NCI-H226 (cell line): ENCODE results near the gene ORMDL1.
"Not testable (repeated sequence)": the region's sequence is repeated elsewhere in the genome, so short reads cannot be mapped to it uniquely, and the experiment has no call there.

Experiments
- DNase-seq: peaks from one replicate; pipeline ENCODE4 v3.0.0-alpha.2; 2015

ORMDL1 gene

GRCh38 chr2:189770590-189771322, 13.4 kb downstream of the ORMDL1 start:
- DNase-seq = no peak

GRCh38 chr2:189763908-189764661, 20.1 kb downstream of the ORMDL1 start:
- no peak for DNase-seq

- DNase-seq = peak; percentile 94
Measured at GRCh38 chr2:189762551-189763298, 21.4 kb downstream of the ORMDL1 start, which contains the start of gene OSGEPL1. TSS of gene OSGEPL1 (minus strand) at chr2:189762792. CDS start at chr2:189761640, 1,152 bp downstream.

GRCh38 chr2:189762229-189762550, 21.9 kb downstream of the ORMDL1 start:
- no peak for DNase-seq

DNA sequence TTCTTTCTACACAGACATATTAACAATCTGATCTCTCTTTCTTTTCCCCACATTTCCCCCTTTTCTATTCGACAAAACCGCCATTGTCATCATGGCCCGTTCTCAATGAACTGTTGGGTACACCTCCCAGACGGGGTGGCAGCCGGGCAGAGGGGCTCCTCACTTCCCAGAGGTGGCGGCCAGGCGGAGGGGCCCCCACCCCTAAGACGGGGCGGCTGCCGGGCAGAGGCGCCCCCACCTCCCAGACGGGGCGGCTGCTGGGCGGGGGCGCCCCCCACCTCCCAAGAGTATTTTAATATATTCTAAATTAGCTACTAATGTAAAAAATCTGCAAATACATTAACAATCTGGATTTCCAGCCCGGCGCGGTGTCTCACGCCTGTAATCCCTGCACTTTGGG, 24.0 kb downstream of the ORMDL1 start:
- not testable (repeated sequence) for DNase-seq

DNA sequence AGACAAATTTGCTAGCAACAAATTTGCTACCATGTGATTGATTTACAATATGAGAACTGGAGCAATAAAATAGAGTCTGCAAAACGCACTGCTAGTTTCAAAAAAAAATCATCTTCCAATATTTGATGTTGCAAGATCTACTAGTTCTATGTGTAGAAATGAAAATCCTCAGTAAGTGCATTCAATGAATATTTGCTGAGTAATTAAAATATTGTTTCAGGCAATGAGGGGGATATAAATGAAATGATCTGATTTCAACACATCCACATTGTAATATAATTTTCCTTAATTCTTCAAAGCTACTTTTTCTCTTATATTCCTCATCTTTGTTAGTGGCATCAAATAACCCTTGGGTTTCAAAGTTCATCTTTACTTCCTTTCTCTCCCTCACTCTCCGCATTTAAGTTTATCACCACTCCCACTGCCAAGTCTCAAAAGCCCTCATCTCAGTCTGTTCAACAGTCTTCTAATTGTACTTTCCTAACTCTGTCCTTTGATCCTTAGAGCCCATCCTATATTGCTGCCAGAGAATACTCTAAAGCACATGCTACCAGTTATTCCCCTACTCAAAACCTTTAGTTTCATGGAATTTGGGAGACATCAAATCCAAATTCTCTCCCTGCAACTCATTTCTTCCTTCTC, 27.7 kb downstream of the ORMDL1 start:
- DNase-seq = no peak

- DNase-seq = peak; percentile 33
Measured at GRCh38 chr2:189751080-189751658, 33.0 kb downstream of the ORMDL1 start.

DNA sequence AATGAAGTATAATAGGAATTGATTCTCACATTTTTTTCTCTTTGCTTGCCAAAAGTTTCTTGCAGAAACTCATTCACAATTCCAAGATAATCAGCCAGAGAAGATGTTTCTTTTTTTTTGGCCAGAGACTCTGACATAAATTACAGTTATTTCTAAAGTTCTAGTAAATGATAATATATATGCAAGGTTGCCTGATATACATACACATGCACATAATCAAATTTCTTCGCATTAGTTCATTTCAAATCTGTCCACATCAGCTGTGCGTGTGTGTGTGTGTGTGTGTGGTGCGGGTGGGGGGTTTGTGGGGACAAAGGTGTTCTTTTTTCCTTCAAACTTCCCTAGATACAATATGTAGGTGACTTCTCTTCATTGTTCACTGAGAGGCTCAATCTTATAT, 54.7 kb downstream of the ORMDL1 start:
- no peak for DNase-seq

GRCh38 chr2:189726849-189727248, 57.3 kb downstream of the ORMDL1 start:
- no peak for DNase-seq

GRCh38 chr2:189726271-189726670, 57.9 kb downstream of the ORMDL1 start:
- no peak for DNase-seq

DNA sequence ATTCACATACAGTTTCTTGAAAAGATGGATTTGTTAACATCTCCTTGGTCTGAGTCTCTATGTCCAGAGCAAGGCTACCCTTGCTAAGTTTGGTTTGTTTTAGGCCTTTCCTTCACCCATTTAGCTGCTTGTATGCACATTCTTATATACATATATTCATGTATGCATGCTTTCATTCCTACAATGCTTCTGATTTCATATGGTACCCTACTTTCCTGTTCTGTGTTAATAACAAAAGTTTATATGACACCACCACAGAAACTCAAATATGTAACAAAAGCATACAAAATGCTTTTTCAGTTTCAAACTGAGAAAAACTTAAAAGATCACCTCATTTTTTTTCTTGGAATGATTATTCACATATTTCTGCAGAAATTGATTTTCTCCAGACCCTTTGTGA, 60.9 kb downstream of the ORMDL1 start:
- no peak for DNase-seq
